ENCODE results near the gene PCID2.

PCID2 gene

GRCh38 chr13:113148940-113149503, 59.4 kb downstream of the PCID2 start:
- Histone ChIP-seq H3K18ac (ENCODE audit: low read depth in 1 of 2, low read length in 2 of 2) (no peak overlapping the region), H2BK120ac (ENCODE audit: low read depth, low read length) (no peak overlapping the region), H3K4me3 (ENCODE audit: insufficient read depth in 1 of 2, low read depth in 1 of 2, low read length in 2 of 2) (no peak overlapping the region), H2AK5ac (ENCODE audit: low read length, severe bottlenecking) (no peak overlapping the region), H4K8ac (ENCODE audit: low read length) (no peak overlapping the region), H3K4ac (ENCODE audit: low read depth in 1 of 2, low read length in 2 of 2) (no peak overlapping the region), H3K14ac (ENCODE audit: low read length in 2 of 2) (no peak overlapping the region), H3K4me2 (ENCODE audit: low read length, poor library complexity, severe bottlenecking) (no peak overlapping the region), H3K9ac (ENCODE audit: low read length) (no peak overlapping the region), H3K9me3 (ENCODE audit: control insufficient read depth, low read length) (no peaks in the 10 kb centered on the region), H3K27me3 (ENCODE audit: control insufficient read depth in 1 of 2, insufficient read depth in 1 of 2, low read length in 2 of 2) (peaks cover 0 to 5% of the 10 kb centered on the region in 2 experiments), H3K79me1 (replicated peaks; ENCODE audit: low read length, poor library complexity, severe bottlenecking) (no peaks in the 10 kb centered on the region), H2BK12ac (ENCODE audit: low read length in 2 of 2) (no peak overlapping the region), H3K27ac (ENCODE audit: low read length, poor library complexity, severe bottlenecking) (no peak overlapping the region), H2BK15ac (ENCODE audit: low read depth, poor library complexity, severe bottlenecking) (no peak overlapping the region), H2BK5ac (ENCODE audit: low read depth, low read length, poor library complexity, severe bottlenecking) (no peak overlapping the region), H3K4me1 (ENCODE audit: control insufficient read depth, insufficient read depth, low read depth, low read length) (peaks cover 16% of the 10 kb centered on the region), H3K23ac (ENCODE audit: low read length in 2 of 2) (no peak overlapping the region), H4K91ac (ENCODE audit: low read length) (no peak overlapping the region), H3K36me3 (ENCODE audit: control insufficient read depth in 1 of 2, insufficient read depth in 2 of 2, low read depth in 1 of 2, low read length in 2 of 2) (no peaks in the 10 kb centered on the region), H2AFZ (ENCODE audit: low read depth, low read length) (no peak overlapping the region)
- no peak for DNase-seq
- WGBS = 95% methylated on average over 38 of the region's 38 CpGs

GRCh38 chr13:113148407-113148806, 60.1 kb downstream of the PCID2 start:
- Histone ChIP-seq H3K4me3 (ENCODE audit: insufficient read depth in 1 of 2, low read depth in 1 of 2, low read length in 2 of 2) (no peak overlapping the region), H4K8ac (ENCODE audit: low read length) (no peak overlapping the region), H2BK12ac (ENCODE audit: low read length in 2 of 2) (no peak overlapping the region), H3K27ac (ENCODE audit: low read length, poor library complexity, severe bottlenecking) (no peak overlapping the region), H3K23ac (ENCODE audit: low read length in 2 of 2) (no peak overlapping the region), H2BK5ac (ENCODE audit: low read depth, low read length, poor library complexity, severe bottlenecking) (no peak overlapping the region), H3K4me2 (ENCODE audit: low read length, poor library complexity, severe bottlenecking) (no peak overlapping the region), H2AFZ (ENCODE audit: low read depth, low read length) (no peak overlapping the region), H3K4ac (ENCODE audit: low read depth in 1 of 2, low read length in 2 of 2) (no peak overlapping the region), H3K4me1 (ENCODE audit: control insufficient read depth, insufficient read depth, low read depth, low read length) (peaks cover 14% of the 10 kb centered on the region), H3K14ac (ENCODE audit: low read length in 2 of 2) (no peak overlapping the region), H3K18ac (ENCODE audit: low read depth in 1 of 2, low read length in 2 of 2) (no peak overlapping the region), H2BK120ac (ENCODE audit: low read depth, low read length) (no peak overlapping the region), H4K91ac (ENCODE audit: low read length) (no peak overlapping the region), H3K36me3 (ENCODE audit: control insufficient read depth in 1 of 2, insufficient read depth in 2 of 2, low read depth in 1 of 2, low read length in 2 of 2) (peaks cover 0 to 2% of the 10 kb centered on the region in 2 experiments), H2BK15ac (ENCODE audit: low read depth, poor library complexity, severe bottlenecking) (no peak overlapping the region), H3K27me3 (ENCODE audit: control insufficient read depth in 1 of 2, insufficient read depth in 1 of 2, low read length in 2 of 2) (peaks cover 0 to 5% of the 10 kb centered on the region in 2 experiments), H3K9me3 (ENCODE audit: control insufficient read depth, low read length) (no peaks in the 10 kb centered on the region), H3K79me1 (replicated peaks; ENCODE audit: low read length, poor library complexity, severe bottlenecking) (no peaks in the 10 kb centered on the region), H2AK5ac (ENCODE audit: low read length, severe bottlenecking) (no peak overlapping the region), H3K9ac (ENCODE audit: low read length) (no peak overlapping the region)
- 93% methylated on average over 13 of the region's 13 CpGs for WGBS
- no peak for DNase-seq

- no peak overlapping the region for H2BK12ac ChIP-seq (ENCODE audit: low read length in 2 of 2)
- DNase-seq = no peak
- 86% methylated on average over 8 of the region's 8 CpGs for WGBS
Observed at GRCh38 chr13:113147206-113147605, 61.3 kb downstream of the PCID2 start.

GRCh38 chr13:113146750-113147149, 61.7 kb downstream of the PCID2 start:
- Histone ChIP-seq H3K4ac (ENCODE audit: low read depth in 1 of 2, low read length in 2 of 2) (no peak overlapping the region), H3K4me1 (ENCODE audit: control insufficient read depth, insufficient read depth, low read depth, low read length) (peaks cover 1% of the 10 kb centered on the region), H4K8ac (ENCODE audit: low read length) (no peak overlapping the region), H3K27me3 (ENCODE audit: control insufficient read depth in 1 of 2, insufficient read depth in 1 of 2, low read length in 2 of 2) (peaks cover 0 to 5% of the 10 kb centered on the region in 2 experiments), H3K4me3 (ENCODE audit: insufficient read depth in 1 of 2, low read depth in 1 of 2, low read length in 2 of 2) (no peak overlapping the region), H3K18ac (ENCODE audit: low read depth in 1 of 2, low read length in 2 of 2) (no peak overlapping the region), H2AK5ac (ENCODE audit: low read length, severe bottlenecking) (no peak overlapping the region), H3K14ac (ENCODE audit: low read length in 2 of 2) (no peak overlapping the region), H2BK5ac (ENCODE audit: low read depth, low read length, poor library complexity, severe bottlenecking) (no peak overlapping the region), H3K9me3 (ENCODE audit: control insufficient read depth, low read length) (no peaks in the 10 kb centered on the region), H2BK15ac (ENCODE audit: low read depth, poor library complexity, severe bottlenecking) (no peak overlapping the region), H3K36me3 (ENCODE audit: control insufficient read depth in 1 of 2, insufficient read depth in 2 of 2, low read depth in 1 of 2, low read length in 2 of 2) (peaks cover 0 to 5% of the 10 kb centered on the region in 2 experiments), H3K9ac (ENCODE audit: low read length) (no peak overlapping the region), H3K4me2 (ENCODE audit: low read length, poor library complexity, severe bottlenecking) (no peak overlapping the region), H2BK12ac (ENCODE audit: low read length in 2 of 2) (no peak overlapping the region), H3K23ac (ENCODE audit: low read length in 2 of 2) (no peak overlapping the region), H2BK120ac (ENCODE audit: low read depth, low read length) (no peak overlapping the region), H2AFZ (ENCODE audit: low read depth, low read length) (no peak overlapping the region), H3K27ac (ENCODE audit: low read length, poor library complexity, severe bottlenecking) (no peak overlapping the region), H4K91ac (ENCODE audit: low read length) (peak overlapping the region; percentile 32), H3K79me1 (replicated peaks; ENCODE audit: low read length, poor library complexity, severe bottlenecking) (no peaks in the 10 kb centered on the region)
- no peak for DNase-seq
- WGBS = 88% methylated on average over 9 of the region's 9 CpGs

More at GRCh38 chr13:113147206-113147605, 61.3 kb downstream of the PCID2 start:
- no peak overlapping the region for H3K23ac ChIP-seq (ENCODE audit: low read length in 2 of 2)
- H3K18ac ChIP-seq (ENCODE audit: low read depth in 1 of 2, low read length in 2 of 2) = no peak overlapping the region
- H2BK5ac ChIP-seq (ENCODE audit: low read depth, low read length, poor library complexity, severe bottlenecking) = no peak overlapping the region
- H3K27ac ChIP-seq (ENCODE audit: low read length, poor library complexity, severe bottlenecking) = no peak overlapping the region
- H2BK15ac ChIP-seq (ENCODE audit: low read depth, poor library complexity, severe bottlenecking) = no peak overlapping the region
- H3K36me3 ChIP-seq (ENCODE audit: control insufficient read depth in 1 of 2, insufficient read depth in 2 of 2, low read depth in 1 of 2, low read length in 2 of 2) = peaks cover 0 to 5% of the 10 kb centered on the region in 2 experiments
- H3K4ac ChIP-seq (ENCODE audit: low read depth in 1 of 2, low read length in 2 of 2) = no peak overlapping the region
- no peaks in the 10 kb centered on the region for H3K9me3 ChIP-seq (ENCODE audit: control insufficient read depth, low read length)
- H3K79me1 ChIP-seq (replicated peaks; ENCODE audit: low read length, poor library complexity, severe bottlenecking) = no peaks in the 10 kb centered on the region
- no peak overlapping the region for H4K8ac ChIP-seq (ENCODE audit: low read length)
- no peak overlapping the region for H2BK120ac ChIP-seq (ENCODE audit: low read depth, low read length)
- H3K4me3 ChIP-seq (ENCODE audit: insufficient read depth in 1 of 2, low read depth in 1 of 2, low read length in 2 of 2) = no peak overlapping the region
- H3K14ac ChIP-seq (ENCODE audit: low read length in 2 of 2) = no peak overlapping the region
- peaks cover 0 to 5% of the 10 kb centered on the region in 2 experiments for H3K27me3 ChIP-seq (ENCODE audit: control insufficient read depth in 1 of 2, insufficient read depth in 1 of 2, low read length in 2 of 2)
- peaks cover 5% of the 10 kb centered on the region for H3K4me1 ChIP-seq (ENCODE audit: control insufficient read depth, insufficient read depth, low read depth, low read length)
- no peak overlapping the region for H2AK5ac ChIP-seq (ENCODE audit: low read length, severe bottlenecking)
- no peak overlapping the region for H2AFZ ChIP-seq (ENCODE audit: low read depth, low read length)
- H3K4me2 ChIP-seq (ENCODE audit: low read length, poor library complexity, severe bottlenecking) = no peak overlapping the region
- no peak overlapping the region for H3K9ac ChIP-seq (ENCODE audit: low read length)
- no peak overlapping the region for H4K91ac ChIP-seq (ENCODE audit: low read length)

All from mesenchymal stem cell (in vitro differentiated cells and primary cell).